Stimulated activated CD8-positive, alpha-beta memory T cell treated with anti-CD3 and anti-CD28 coated beads, Interleukin-15, amount 100 ng/mL, for 24 hours (primary cell): Measurements from ENCODE around the gene CFC1.
"Not testable (repeated sequence)": the region's sequence is repeated elsewhere in the genome, so short reads cannot be mapped to it uniquely, and the experiment has no call there.

Experiments used
- DNase-seq: peaks from one replicate; pipeline ENCODE4 v3.0.0-alpha.2; 2020; ENCODE audit warnings: low read depth

Gene CFC1

DNA sequence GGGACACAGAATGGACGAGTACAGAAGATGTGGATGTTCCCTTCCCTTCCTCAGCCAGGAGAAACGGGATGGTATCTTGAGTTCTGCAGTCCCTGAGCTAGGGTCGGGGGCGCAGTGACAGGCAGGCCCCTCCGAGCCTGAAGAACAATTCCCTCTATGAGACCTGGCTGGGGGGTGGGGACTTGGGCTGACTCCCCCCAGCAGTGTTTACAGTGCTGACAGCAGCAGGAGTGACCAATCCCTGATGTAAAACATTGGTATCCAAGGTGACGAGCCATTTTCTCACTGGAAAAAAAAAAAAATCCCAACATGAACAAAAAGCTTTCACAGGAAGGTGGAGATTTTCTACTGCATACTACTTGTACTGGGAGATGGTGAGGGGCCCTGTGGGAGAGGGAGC, at the start of gene CFC1:
Gene CFC1, minus strand, starts transcription at position 183 of the 400 bp plus-strand sequence. CDS start 288 bp downstream, outside the sequence.
- not testable (repeated sequence) for DNase-seq

DNA sequence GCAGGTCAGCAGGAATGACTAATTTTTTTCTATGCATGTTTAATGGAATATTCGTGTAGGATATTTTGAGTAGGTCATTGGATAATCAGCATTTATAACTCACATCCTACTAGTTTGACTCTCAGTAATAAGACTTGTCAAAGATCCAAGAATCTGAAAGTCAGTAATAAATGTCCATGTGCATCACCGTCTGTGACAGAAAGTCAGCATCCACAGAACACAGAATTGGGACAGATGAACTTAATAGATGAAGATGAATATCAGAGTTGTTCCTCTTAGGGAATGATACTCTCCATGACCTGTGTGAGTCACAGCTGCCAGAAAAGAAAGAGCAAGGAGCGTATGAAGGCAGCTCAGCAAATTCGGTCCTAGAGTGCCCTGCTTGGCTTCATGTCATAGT, 42.3 kb upstream of the CFC1 start:
- DNase-seq, result not testable (repeated sequence)

DNA sequence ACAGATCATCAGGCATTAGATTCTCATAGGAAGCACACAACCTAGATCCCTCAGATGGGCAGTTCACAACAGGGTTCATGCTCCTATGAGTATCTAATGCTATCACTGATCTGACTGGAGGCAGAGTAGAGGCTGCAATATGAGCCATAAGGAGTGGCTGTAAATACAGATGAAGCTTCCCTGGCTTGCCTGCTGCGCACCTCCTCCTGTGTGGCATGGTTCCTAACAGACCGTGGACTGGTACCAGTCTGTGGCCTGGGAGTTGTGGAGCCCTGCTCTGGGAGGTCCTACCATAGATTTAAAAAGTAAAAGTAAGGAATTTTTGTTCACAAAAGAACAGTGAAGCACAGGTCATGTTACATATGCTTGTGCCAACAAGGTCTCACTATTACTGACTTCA, 39.6 kb upstream of the CFC1 start:
- DNase-seq, result not testable (repeated sequence)

DNA sequence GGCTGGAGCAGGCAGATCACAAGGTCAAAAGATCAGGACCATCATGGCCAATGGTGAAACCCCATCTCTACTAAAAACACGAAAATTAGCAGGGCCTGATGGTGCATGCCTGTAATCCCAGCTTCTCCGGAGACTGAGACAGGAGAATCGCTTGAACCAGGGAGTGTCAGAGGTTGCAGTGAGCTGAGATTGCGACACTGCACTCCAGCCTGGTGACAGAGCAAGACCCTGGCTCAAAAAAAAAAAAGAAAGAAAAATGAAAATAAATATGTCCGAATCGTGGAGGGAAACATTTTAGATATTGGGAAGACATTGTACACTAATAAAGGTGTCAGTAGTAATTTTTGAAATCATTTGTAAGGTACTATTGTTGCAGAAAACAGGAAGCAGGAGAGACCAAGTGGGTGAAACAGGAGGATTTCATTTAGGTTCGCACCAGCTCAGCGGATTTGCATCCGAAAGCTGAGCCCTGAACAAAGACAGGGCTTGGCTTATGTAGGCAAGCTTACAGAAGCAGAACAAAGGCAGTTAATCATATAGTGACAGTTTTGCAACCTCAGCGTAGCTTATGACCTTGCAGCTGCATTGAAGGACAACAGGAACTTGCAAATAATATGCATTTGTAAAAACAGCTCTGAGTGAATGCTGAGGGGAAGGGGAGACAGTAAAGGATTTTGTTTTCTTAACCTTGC, 29.6 kb upstream of the CFC1 start:
- DNase-seq, result not testable (repeated sequence)

DNA sequence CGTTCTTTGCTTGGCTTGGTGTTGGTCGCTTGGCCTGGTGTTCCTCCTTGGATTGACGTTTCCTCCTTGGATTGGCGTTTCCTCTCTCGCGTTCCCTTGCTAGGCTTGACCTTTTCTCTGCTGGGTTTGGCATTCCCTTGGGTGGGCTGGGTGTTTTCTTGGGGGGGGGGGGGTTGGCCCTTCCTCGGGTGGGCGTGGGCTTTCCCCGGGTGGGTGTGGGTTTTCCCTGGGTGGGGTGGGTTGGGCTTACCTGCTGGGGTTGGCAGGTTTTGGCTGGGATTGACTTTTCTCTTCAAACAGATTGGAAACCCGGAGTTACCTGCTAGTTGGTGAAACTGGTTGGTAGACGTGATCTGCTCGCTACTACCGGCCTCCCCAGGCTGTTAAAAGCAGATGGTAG, 11.8 kb upstream of the CFC1 start, which contains the start of gene POTEJ:
Gene POTEJ, plus strand, starts transcription at position 301 of the 400 bp plus-strand sequence. Its CDS starts 93 bp downstream, at position 394.
- not testable (repeated sequence) for DNase-seq

DNA sequence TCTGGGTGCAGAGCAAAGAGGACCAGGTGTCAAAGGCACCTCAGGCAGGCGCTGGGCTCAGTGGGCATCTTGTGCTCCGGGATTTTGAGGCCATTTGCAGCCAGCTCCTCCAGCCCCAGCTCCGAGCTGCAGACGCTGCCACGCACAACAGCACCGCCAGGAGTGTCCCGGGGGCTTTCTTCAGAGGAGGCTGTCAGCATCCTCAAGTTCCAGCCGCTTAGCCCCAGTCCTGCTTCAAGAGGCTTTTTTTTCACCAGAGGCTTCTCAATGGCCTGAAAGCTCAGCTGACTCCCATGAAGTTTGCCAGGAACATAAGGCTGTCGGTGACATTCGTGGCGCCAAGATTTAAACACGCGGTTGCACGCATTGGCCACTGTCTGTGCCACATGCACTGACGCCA, 11.1 kb upstream of the CFC1 start:
- DNase-seq, result not testable (repeated sequence)

DNA sequence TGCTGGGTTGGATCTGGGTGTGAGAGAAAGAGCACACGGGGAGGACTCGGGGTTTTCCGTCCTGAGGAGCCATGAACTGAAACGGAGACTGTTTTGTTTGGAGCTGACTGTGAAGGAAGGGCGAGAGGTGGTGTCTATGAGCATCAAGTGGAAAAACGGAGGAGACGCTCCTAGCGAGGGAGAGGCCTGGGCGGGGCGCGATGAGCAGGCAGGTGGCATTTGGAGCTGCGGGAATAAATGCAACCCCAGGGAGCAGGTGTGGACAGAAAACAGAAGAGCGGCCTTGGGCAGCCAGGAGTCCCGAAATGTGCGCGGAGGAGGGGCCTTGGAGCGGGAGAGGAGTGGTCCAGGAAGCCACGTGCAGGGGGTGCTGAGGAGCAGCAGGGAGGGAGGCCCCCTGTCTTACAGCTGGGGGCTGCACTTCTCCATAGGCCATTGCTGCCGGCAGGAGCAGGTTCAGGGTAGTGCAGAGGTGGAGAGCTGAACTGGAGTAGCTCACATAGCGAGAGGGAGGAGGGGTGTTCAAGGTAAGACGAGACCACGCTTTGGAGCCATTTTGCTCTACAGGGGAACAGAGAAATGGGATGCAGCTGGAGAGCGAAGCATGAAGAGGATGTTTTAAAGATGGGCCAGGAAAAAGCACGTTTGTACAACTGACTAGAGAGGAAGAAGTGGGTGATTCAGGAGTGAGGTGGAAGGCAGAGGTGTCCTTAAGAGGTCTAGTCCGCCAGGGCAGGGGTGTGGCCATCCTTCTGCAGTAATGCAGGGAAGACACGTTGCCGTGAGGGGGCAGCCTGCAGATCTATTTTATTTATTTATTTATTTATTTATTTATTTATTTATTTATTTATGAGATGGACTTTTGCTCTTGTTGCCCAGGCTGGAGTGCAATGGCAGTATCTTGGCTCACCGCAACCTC, 9.9 kb upstream of the CFC1 start:
- DNase-seq, result not testable (repeated sequence)

DNA sequence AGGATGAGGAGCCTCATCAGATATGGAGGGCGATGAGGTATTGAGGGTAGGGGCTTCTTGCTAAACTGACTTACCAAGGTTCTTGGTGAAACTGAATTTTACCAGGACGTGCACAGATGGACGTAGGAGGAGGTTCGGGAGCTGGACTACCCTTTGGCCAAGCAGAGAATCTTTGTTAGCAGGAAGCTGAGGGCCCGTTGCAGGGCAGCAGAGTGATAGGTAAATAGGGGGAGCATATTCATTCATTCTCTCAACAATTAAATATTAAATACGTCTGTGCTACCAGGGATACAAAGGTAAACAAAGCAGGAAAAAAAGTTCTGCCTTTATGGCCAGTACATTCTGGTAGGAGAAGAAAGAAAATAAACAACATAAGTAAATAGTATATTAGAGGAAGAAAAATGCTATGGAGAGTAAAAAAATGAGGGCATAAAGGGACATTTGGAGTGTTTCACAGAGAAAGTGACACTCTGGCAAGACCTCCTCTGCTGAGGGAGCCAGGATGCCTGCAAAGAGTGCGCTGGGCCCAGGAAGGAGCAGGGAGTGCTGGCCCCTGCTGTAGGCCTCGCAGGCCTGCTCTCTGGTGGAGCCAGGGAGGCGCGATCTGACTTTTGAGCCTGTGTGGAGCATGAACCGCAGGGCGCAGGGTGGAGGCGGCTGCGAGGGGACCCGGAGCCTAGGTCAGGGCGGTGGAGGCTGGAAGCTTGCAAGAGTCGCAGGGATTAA, 9.1 kb upstream of the CFC1 start:
- not testable (repeated sequence) for DNase-seq

DNA sequence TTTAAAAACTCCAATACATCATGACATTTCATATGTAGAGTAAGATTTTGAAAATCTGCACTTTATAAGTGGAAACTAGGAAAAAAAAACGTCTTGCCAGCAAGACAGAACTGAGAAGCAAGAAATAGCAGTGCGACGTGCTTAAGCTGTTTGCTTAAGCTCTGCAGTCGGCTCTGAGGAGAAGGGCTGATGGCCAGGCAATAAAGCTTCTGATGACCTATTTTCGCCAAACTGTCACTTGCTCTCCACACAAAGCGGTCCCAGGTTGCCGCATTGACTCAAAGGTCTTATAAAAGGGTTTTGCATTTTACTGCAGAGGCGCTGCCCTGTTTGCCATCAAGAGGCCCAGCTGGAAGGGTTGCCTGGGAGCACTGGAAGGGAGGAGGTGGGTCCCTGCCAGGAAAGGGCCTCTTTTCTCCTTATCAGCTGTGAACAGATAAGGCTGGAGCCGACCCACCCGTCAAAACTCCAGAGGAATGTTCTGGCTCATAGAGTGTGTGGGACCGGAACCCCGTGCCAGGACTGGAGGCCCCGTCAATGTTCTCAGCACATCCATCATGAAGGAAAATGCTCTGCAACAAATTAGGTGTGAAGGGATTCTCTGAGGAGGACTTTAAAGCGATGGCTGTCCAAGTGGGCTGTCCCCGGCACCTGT, 2.4 kb upstream of the CFC1 start:
- not testable (repeated sequence) for DNase-seq

DNA sequence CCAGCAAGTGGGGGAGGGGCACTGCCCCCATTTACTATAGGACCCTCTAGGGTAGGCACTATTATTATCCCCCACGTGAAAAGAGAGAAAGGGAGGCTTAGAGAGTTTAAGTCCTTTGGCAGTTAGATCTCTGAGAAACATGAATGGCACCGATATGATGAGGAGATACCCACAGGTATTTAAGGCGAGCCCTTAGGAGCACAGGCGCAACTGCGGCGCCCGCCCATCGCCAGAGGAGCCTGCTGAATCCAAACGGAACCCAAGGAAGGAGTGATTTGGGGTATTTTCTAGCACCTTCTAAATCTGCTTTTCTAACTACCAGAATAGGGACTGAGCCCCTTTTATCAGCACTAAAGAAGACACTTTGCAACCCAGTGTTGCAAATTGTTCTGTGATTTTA, 551 bp upstream of the CFC1 start:
- not testable (repeated sequence) for DNase-seq

DNA sequence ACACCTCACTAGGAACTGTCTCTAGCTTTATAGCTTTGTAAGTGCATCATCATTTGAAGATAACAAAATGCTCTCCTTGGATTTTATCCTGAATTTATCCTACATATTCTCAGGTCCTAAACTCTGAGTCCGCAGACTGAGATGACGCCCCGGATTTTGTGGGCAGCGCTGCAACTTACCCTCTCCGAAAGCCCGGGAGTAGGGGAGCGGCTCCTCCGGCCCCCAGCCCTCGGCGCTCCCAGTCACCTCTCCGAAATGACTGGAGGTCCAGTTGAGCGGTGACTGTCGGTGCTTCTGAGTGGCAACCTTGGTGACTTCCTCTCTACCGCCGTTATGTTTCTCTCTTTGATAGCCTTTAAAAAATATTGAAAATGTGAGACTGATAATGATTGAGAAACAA, 912 bp downstream of the CFC1 start:
- DNase-seq, result not testable (repeated sequence)

DNA sequence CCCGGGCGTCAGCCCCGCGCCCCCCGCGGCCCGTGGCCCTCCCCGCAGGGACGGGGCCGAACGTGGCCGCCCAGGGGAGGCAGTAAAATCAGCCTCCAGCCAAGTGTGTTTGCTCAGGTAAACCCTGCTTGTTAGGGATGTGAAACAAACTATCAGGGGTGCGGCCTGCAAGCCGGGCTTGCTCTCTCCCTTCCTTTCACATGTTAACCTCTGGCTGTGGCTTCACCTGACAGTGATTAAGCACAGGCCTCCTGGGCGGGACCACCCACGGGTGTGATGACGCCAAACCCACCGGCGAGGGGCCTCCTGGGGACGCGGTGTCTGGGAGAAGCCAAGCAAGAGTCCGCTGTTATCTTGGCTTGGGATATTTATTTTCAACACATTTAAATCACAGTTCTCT, 1.4 kb downstream of the CFC1 start:
- not testable (repeated sequence) for DNase-seq

DNA sequence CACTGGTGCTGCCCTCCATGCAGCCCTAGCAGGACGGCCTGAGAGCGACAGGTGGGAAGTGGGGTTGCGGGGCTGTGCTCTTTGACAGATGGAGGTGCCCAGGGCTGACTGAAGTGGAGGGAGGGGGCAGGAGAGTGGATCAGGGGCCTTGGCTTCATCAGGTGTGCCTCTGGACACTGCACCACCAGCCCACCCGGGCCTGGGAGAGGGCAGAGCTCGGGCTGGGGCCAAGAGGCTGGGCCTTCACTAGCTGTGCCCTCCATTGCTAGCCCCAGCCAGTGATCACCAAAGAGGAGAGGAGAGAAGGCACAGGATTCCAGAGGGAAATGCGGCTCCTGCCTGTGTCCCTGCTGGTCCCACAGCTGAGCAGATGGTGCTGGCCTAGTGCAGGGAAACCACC, 2.6 kb downstream of the CFC1 start:
- not testable (repeated sequence) for DNase-seq

DNA sequence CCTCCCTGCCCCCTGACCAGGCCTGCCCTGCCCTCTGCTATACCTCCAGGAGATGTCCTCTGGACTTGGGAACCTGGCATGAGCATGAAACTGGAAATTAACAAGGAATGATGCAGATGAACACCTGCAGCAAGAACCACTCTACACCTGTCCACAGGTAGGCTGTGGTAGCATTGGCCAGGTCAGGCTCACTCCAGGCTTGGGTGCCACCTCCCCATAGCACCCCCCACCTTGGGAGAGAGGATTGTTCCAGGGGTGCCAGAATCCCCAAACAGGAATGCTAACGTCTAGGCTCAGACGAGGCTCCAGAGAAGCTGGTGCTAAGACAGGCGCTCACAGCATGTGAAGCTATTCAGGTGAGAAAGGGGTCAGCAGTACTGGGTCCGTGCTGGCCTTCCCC, 5.4 kb downstream of the CFC1 start:
- DNase-seq, result not testable (repeated sequence)

DNA sequence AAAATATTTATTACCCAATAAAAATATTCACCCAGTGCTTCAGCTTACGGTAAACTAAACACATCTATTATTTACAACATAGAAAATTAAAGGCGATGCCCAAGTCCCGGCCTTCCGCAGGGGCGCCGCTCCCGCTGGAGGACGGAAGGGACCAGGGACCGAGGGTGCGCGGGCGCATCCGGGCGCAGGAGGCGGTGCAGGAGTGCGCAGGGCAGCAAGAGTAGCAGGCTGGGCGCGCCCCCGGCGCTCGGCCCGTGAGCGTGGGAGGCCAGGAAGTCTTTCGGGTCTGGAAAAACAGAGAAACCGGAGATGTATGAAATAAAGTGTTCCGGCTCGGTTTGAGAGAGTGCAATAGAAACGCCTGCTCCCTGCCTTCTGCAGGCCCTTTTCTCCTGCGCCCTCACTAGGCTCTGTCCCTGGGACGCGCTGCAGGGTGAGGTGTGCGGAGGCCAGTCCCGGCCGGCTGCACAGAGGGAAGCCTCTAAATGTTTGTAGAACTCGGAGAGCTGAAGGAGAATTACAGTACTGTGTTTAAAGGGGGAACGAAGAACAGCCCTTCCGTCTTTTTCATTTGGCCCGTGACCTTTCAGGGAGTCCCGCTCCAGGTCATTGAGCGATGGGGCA, 6.5 kb downstream of the CFC1 start:
- DNase-seq, result not testable (repeated sequence)

DNA sequence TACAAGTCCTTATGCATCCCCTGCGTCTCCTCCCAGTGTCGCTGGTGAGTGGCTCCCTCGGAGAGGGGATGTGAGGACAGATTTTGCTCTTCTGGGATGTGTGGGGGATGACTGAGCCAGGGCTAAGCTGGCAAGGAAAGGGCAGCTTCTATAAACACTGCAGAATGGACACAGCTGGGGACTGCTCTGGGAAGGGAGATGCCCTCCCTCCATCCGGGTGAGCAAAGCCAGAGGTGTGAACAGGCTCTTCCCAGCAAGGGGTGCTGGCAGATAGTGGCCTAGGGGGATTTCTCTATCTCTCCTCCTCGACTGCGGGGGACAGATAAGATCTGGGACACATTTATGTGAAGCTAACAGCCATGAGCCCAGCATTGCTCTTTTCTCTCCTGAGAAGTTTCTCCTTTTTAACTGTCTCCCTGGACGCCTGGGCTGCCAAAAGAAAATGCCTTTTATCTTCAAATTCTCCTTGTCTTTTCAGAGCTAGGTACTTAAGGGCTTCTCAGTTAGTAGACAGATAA, 8.5 kb downstream of the CFC1 start:
- not testable (repeated sequence) for DNase-seq

DNA sequence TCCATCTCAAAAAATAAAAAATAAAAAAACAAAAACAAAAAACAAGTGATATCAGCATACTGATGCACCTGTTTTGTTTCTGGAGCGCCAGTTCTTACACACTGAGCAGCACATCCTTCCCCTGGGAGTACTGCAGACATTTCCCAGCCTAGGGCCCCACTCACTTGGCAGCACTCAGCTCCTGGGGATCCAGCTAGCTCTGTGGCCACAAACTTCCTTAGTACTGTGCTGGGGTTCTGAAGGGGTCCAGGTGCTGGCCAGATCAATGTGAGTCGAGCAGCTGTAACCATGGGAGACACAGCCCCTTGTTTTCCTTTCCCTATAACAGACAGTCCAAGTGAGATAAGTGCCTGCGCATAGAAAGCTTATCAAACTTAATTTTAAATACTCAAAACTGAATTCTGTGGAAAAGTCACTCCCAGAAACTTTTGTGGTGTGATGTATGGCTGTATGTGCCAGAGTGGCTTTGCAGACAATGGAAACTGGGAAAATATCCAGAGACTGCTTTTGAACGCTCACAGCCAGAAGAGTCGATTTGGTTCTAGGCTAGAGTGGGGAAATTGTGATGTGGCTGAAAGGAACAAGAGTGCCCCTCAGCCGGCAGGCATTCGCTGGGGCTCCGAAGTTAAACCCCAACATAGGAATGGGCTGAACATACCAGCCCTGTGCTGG, 9.1 kb downstream of the CFC1 start:
- not testable (repeated sequence) for DNase-seq

DNA sequence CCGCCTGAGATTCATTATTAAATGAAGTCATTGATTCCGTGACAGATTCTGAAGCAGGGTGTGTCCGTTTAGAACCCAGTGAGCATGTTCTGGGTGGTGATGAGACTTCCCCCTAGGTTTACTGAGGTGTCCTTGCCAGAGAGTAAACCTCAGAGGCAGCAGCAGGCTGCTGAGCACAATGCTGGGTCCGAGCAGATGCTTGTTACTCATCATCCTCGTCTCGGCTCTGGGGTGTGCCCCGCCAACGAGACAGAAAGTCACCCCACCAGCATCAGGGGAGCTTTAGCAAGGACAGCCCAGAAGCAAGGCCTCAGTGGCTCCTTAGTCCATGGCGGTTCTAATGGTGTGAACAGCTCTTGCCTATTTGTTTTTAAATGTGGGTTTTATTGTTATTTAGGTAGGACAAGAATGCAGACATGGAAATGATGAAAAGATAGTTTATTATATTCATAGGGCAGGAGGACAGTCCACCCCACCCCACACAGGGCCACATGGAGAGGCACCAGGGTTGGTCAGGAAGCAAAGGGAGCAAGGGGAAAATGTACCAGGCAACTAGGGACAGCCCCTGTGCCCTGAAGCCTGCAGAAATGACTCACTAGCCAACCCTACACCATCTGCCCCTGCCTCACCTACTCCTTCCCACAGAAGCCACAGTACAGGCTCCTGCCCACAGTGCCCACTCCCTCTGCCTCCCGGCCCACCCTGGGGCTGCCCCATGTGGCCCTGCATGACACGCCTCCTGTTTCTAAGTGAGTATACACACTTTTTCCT, 10.5 kb downstream of the CFC1 start:
- DNase-seq, result not testable (repeated sequence)

DNA sequence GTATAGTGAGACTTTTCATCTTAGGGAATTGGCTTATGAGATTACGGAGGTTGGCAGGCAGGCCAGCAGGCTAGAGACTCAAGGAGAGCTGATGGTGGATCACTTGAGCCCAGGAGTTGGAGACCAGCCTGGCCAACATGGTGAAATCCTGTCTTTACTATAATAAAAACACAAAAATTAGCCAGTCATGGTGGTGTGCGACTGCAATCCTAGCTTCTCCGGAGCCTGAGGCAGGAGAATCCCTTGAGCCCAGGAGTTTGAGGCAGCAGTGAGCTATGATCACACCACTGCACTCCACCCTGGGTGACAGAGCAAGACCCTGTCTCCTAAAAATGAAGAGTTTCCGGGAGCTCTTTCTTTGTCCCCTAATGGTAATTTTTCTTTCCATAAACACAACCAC, 14.6 kb downstream of the CFC1 start:
- DNase-seq, result not testable (repeated sequence)

DNA sequence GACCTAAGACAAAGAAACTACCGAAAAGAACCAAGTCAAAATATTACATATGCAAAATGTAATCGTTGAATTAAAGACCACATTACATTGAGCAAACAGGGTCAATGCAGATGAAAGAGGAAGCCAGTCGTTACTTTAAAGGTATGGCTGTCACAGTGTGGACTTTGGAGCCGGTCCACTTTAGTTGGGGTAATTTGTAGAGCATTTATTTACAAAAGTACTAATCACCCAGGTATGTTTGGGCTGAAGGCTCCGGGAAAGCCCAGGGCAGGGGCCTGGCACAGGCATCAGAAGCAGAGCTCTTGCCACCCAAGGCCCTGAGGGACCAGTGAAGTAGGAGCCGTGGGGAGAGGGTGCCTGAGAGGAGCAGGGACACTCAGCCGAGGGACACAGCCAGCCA, 15.8 kb downstream of the CFC1 start:
- not testable (repeated sequence) for DNase-seq
